ENCODE data around the gene NEK4.

Gene NEK4

GRCh38 chr3:52788890-52789745 lies 18.4 kb upstream of the NEK4 start:
- peaks cover 8% of the 10 kb centered on the region for H3K27me3 Mint-ChIP-seq (ENCODE audit: low read depth)
- no peak overlapping the region for H3K27ac Mint-ChIP-seq
- no peak for TF ChIP-seq CTCF (IDR thresholded peaks at IDR 0.05; ENCODE audit: unreplicated experiment in 3 of 3)

GRCh38 chr3:52787672-52788625 lies 17.2 kb upstream of the NEK4 start:
- TF ChIP-seq CTCF (IDR thresholded peaks at IDR 0.05; ENCODE audit: unreplicated experiment in 3 of 3), result no peak
- H3K4me3 Mint-ChIP-seq, result no peak overlapping the region
- peaks cover 17% of the 10 kb centered on the region for H3K27me3 Mint-ChIP-seq (ENCODE audit: low read depth)
- H3K27ac Mint-ChIP-seq, result no peak overlapping the region
- H3K4me1 Mint-ChIP-seq, result no peaks in the 10 kb centered on the region
- H3K9me3 Mint-ChIP-seq, result no peaks in the 10 kb centered on the region
- H3K36me3 Mint-ChIP-seq (ENCODE audit: low read depth), result no peaks in the 10 kb centered on the region

More at GRCh38 chr3:52788890-52789745, 18.4 kb upstream of the NEK4 start:
- Mint-ChIP-seq H3K36me3 (ENCODE audit: low read depth) (no peaks in the 10 kb centered on the region), H3K9me3 (no peaks in the 10 kb centered on the region), H3K4me1 (no peaks in the 10 kb centered on the region), H3K4me3 (no peak overlapping the region)

GRCh38 chr3:52787246-52787645 lies 16.5 kb upstream of the NEK4 start:
- no peaks in the 10 kb centered on the region for H3K36me3 Mint-ChIP-seq (ENCODE audit: low read depth)
- no peaks in the 10 kb centered on the region for H3K9me3 Mint-ChIP-seq
- H3K27ac Mint-ChIP-seq, result no peak overlapping the region
- TF ChIP-seq CTCF (IDR thresholded peaks at IDR 0.05; ENCODE audit: unreplicated experiment in 3 of 3), result no peak
- no peaks in the 10 kb centered on the region for H3K4me1 Mint-ChIP-seq
- H3K4me3 Mint-ChIP-seq, result no peak overlapping the region
- peaks cover 24% of the 10 kb centered on the region for H3K27me3 Mint-ChIP-seq (ENCODE audit: low read depth)

DNA sequence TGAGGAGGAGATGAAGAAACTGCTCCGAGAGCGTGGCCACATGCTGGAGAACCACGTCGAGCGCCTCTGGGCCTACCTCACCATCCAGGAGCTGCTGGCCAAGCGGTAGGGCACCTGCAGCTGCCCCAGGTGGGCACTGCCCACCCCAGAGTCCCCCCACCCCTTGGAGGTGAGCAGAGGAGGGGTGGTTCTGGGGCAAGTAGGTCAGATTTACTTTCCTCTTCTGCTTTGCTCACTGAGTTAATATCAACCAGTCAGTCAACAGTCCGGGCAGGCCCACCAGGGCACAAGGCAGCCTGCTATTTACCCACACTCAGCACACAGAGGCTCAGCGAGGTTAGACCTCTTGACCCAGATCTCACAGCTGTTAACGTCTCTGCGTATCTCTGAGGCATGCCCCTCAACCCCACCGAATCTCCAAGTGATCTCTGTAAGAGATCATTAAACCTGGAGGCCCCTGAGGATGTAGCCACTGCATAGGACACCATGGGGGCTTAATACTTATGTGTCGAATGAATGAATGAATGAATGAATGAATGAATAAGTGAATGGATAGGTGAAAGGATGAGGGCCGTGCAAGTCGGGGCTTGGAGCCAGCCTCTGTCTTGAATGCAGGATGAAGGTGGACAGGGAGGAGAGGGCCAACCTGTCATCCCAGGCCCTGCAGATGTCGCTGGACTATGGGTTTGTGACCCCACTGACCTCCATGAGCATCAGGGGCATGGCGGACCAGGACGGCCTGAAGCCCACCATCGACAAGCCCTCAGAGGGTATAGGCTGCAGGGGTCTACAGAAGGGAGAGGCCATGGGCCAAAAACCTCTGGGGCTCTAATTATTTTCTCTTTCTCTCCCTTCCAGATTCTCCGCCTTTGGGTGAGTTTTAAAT lies 15.8 kb upstream of the NEK4 start:
- Mint-ChIP-seq H3K9me3 (no peaks in the 10 kb centered on the region), H3K4me1 (no peaks in the 10 kb centered on the region), H3K36me3 (ENCODE audit: low read depth) (no peaks in the 10 kb centered on the region), H3K27ac (no peak overlapping the region), H3K4me3 (no peak overlapping the region), H3K27me3 (ENCODE audit: low read depth) (peaks cover 31% of the 10 kb centered on the region)
- TF ChIP-seq CTCF (IDR thresholded peaks at IDR 0.05; ENCODE audit: unreplicated experiment in 3 of 3), result no peak

DNA sequence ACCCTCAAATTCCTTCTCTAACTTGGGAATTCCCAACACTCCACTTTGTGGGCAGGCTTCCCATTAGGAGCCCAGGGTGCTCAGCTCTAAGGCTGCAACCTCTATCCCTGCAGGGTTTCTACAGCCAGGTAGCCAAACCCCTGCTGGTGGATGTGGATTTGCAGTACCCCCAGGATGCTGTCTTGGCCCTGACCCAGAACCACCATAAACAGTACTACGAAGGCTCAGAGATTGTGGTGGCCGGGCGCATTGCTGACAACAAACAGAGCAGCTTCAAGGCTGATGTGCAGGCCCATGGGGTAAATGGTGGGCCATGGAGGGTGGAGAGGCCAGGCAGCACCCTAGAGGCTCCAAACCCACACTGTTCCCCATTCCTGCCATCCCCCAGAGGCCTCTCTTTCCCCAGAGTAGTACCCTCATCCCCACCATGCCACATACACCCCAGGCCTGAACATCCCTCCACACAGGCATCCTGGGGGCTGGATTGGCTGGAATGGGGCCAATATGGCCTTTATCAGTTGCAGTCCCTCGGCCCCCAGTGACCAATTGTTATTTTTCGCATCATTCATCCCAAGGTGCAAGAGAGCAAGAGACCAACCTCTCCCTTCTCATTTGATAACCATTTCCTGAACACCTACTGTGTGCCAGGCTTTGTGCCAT lies 14.3 kb upstream of the NEK4 start:
- H3K27ac Mint-ChIP-seq, result no peak overlapping the region
- H3K27me3 Mint-ChIP-seq (ENCODE audit: low read depth), result peaks cover 32% of the 10 kb centered on the region
- H3K4me3 Mint-ChIP-seq, result no peak overlapping the region
- no peaks in the 10 kb centered on the region for H3K9me3 Mint-ChIP-seq
- TF ChIP-seq CTCF (IDR thresholded peaks at IDR 0.05; ENCODE audit: unreplicated experiment in 3 of 3), result no peak
- H3K36me3 Mint-ChIP-seq (ENCODE audit: low read depth), result no peaks in the 10 kb centered on the region
- no peaks in the 10 kb centered on the region for H3K4me1 Mint-ChIP-seq

All from nephron (organoid).